GM18511 (cell line): ENCODE data around the gene POLR2C.
A peak's percentile ranks its signal among the peaks of the same experiment; 100 is the strongest.

ENCODE experiments used
- ATAC-seq: cut with Tn5 transposase; IDR thresholded peaks from one replicate; pipeline ENCODE4 v1.9.1; 2021; ENCODE audit warnings: mild to moderate bottlenecking, moderate library complexity; ENCODE audit not compliant: unreplicated experiment

POLR2C gene

GRCh38 chr16:57447186-57447962, 15.1 kb upstream of the POLR2C start, which contains the start of the genes CIAPIN1 and COQ9:
Gene CIAPIN1 (minus strand): TSS chr16:57447385. CDS start chr16:57440928, 6,457 bp downstream.
Gene COQ9 (plus strand): TSS chr16:57447479. CDS start chr16:57447506, 27 bp downstream.
- ATAC-seq = peak; percentile 99

DNA sequence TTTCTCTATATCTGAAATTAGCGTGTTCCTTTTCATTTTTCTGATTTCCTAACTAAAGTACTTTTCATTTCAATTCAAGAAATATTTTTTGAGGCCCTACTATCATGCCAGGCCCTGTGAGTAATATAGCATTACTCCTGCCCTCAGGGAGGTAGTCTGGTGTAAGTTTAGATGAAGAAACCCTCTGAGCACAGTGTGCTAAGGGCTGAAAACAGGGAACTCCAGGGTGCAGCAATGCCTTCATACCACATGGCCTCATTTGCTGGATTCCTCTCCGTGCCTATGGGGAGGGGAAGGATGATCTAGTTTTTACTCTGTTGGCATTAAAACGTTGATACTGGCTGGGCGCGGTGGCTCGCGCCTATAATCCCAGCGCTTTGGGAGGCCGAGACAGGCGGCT, 10.5 kb upstream of the POLR2C start:
- ATAC-seq = no peak

DNA sequence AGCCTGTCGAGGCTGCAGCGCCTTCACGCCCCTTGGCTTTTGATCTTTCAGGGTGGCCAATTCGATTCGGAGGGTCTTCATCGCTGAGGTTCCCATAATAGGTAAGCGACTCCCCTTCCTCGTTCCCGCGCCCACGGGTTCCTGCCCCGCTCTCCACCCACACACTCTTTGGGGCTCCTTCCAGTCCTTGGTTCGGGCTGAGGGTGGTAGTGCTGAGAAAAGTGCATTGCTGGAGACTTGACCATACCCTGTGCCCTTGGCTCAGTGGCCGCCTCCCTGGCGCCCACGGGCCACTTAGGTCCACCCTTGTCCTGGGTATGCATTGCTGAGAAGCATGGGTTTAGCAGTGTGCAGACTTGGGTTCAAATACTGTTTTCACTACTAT, 491 bp downstream of the POLR2C start:
- ATAC-seq = peak; percentile 34

GRCh38 chr16:57464523-57464922, 2.0 kb downstream of the POLR2C start:
- no peak for ATAC-seq

GRCh38 chr16:57468346-57468745, 5.9 kb downstream of the POLR2C start:
- ATAC-seq = no peak

GRCh38 chr16:57469046-57469445, 6.6 kb downstream of the POLR2C start:
- no peak for ATAC-seq

GRCh38 chr16:57469917-57470470, 7.5 kb downstream of the POLR2C start:
- no peak for ATAC-seq

GRCh38 chr16:57470711-57471110, 8.2 kb downstream of the POLR2C start:
- no peak for ATAC-seq

GRCh38 chr16:57471209-57471608, 8.7 kb downstream of the POLR2C start:
- no peak for ATAC-seq

- ATAC-seq = no peak
Measured at GRCh38 chr16:57471852-57472664, 9.6 kb downstream of the POLR2C start.

DNA sequence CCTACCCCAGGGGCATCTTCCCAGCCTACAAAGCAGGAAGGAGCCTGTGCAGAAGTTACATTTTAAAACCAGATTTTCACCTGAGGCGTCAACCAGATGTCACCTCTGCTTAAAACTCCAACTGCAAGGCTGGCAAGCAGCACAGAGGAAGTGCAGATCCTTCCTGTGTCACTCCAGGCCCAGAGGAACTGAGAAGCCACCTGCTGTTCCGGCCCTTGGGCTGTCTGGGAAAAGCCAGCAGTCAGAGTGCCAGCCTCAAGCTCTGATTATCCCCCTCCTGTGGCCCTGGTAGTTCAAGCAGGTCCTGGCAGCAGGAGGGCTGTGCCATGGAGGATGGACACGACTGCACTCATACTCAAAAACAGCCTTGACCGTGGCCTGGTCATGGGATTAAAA, 10.2 kb downstream of the POLR2C start:
- ATAC-seq = no peak

DNA sequence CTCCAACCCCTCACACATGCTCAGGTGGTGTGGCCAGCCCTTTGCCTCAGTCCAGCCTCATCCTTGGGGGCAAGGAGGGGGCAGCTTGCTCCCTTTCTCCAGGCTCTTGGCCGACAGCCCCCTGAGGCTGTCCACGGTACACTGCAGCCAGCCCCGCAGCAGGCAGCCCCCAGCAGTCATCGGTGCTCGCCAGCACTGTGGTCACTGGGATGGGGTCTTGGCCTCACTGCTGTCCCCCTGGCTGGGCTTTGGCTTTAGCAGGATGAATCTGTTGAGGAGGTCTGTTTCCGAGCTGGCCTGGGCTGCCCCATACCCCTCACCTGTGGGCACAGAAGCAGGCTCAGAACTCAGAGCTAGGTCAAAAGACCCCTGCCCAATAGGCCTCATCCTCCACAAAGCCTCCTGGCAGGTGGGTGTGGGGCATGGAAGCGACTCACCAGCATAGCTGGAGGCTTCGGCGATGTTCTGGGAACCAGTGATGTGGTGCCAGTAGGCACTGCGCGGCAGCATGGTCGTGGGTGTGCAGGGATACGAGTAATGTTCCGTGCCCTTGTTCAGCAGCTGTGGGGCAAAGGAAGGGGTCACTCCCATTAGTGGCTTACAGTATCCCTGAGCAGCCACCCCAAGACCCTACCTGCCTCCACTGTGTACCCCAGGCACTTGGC, 10.8 kb downstream of the POLR2C start:
- ATAC-seq = no peak

- ATAC-seq = no peak
Measured at GRCh38 chr16:57473906-57474305, 11.4 kb downstream of the POLR2C start.

- ATAC-seq = no peak
Measured at GRCh38 chr16:57474671-57475661, 12.5 kb downstream of the POLR2C start.

GRCh38 chr16:57475711-57476339, 13.3 kb downstream of the POLR2C start:
- ATAC-seq = peak; percentile 96

DNA sequence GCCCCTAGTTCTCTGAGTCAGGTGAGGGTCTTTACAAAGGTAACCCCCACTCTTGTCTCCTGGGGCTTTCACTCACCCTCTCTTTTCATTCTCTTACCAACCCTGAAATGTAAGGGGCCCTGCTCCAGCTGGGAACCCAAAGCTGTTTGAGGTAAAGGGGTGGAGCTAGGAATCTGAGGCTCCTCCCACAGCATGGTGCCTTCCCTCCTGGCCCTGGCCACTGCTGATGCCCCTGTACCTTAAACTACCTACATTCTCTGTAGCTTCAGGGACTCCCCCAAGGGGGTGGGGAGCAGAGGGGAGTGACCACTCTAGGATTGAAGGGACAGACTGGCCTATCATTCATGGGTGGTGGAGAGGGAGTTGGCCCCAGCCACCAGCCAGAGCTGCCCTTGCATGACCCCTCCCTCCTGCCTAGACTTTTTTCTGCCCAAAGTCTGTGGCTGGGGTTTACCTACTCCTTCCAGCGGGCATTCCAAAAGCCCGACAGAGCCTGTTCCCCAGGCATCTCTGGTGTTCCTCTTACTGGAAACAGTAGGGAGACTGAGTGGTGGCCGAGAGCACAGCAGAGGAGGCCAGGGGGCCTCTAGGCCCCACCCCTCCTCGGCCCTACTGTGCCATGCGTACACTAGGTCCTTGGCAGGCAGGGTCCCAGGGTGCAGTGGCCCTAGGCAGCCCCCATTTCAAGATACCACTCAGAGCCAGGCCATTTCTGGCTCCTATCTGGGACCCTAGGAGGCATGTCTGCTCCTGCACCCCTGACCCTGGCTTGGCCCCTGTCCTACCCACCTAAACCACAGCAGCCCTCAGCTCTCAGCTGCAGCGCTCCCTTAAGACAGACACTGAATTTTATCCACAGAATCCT, 14.3 kb downstream of the POLR2C start:
- ATAC-seq = no peak

DNA sequence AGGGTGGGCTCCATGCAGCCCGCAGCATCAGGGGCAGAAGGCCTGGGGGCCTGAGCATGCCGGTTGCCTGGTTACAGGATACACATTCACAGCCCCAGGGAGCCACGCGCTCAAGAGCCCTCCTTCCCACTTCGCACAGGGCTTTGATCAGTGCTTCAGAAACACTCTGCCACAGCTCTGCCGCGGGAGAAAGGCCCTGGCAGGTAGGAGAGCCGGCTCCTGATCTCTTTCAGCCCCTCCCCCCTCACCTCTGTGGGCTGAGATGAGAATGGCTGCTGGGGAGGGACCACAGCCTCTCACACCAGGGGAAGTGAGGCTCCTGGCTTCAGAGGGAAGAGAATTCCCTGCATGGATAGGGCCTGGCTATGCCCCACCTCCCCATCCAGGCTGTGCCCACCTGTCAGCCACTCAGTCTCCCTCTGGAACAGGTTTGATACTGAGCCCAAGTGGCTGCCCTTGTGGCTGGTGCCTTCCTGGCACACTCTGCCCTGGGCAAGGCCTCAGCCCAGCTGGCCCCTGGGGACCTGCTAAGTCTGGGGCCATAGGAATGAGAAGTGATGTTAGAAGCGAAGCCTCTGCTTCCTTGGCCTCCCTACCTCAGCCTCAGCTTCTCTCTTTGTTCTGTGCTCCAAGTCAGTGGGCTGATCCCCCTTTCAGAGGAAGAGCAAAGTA, 15.2 kb downstream of the POLR2C start:
- no peak for ATAC-seq
